Measurements from ENCODE around the gene VANGL2.

GRCh38 chr1:160471253-160471652 lies 70.9 kb downstream of the VANGL2 start:
- TF ChIP-seq CTCF (IDR thresholded peaks at IDR 0.05 in 4 of 5, conservative IDR thresholded peaks at IDR 0.05 in 1 of 5) (no peak), POLR2A (IDR thresholded peaks at IDR 0.05) (no peak)

Measured in gastrocnemius medialis (tissue), 4 donors.